HepG2 (cell line): ENCODE results near the gene SEC31B.

Experiments
- ARHGAP35 ChIP-seq: sonication (generic); formaldehyde crosslinking; IDR thresholded peaks from 2 replicates; pipeline ENCODE4 v1.9.0; 2022; ENCODE audit warnings: mild to moderate bottlenecking, inconsistent platforms, moderate library complexity, missing genetic modification reagents, borderline replicate concordance
- ARID2 ChIP-seq: sonication (generic); formaldehyde crosslinking; IDR thresholded peaks from 2 replicates; pipeline ENCODE4 v1.8.1; 2022; ENCODE audit warnings: mild to moderate bottlenecking, missing genetic modification reagents, borderline replicate concordance
- BRF2 ChIP-seq: sonication (generic); formaldehyde crosslinking; IDR thresholded peaks from 2 replicates; pipeline ENCODE4 v1.8.1; 2022; ENCODE audit warnings: mild to moderate bottlenecking, missing genetic modification reagents
- EP300 ChIP-seq, 3 experiments: sonication (generic) in 1 of 3; formaldehyde crosslinking in 1 of 3; IDR thresholded peaks; 2 replicates each; pipeline versions ENCODE4 v1.5.1 to v1.6.1; 2011 to 2020; ENCODE audit warnings: low read depth in 2 of 3, low read length in 2 of 3, borderline replicate concordance in 1 of 3, improper control_type of control experiment in 1 of 3, mild to moderate bottlenecking in 1 of 3, missing genetic modification reagents in 1 of 3, moderate library complexity in 1 of 3
- GABPB1 ChIP-seq: IDR thresholded peaks from 2 replicates; pipeline ENCODE4 v1.6.1; 2016; ENCODE audit warnings: mild to moderate bottlenecking, missing genetic modification reagents, moderate library complexity, missing compliant biosample characterization
- NONO ChIP-seq, 2 experiments: fragments of 450-650 bp in 1 of 2; sonication (generic) in 1 of 2; formaldehyde crosslinking in 1 of 2; IDR thresholded peaks in 1 of 2; conservative IDR thresholded peaks in 1 of 2; 2 replicates each; pipeline versions ENCODE4 v1.6.1 to v1.8.0; 2017 to 2022; ENCODE audit warnings: mild to moderate bottlenecking in 1 of 2, missing genetic modification reagents in 1 of 2, moderate library complexity in 1 of 2
- SNRNP70 ChIP-seq: fragments of 200-400 bp; formaldehyde crosslinking; IDR thresholded peaks from 2 replicates; pipeline ENCODE4 v1.6.1; 2017; ENCODE audit warnings: mild to moderate bottlenecking, low read depth, low read length, moderate library complexity
- THRA ChIP-seq: sonication (generic); formaldehyde crosslinking; IDR thresholded peaks from 2 replicates; pipeline ENCODE4 v1.4.0; 2020; ENCODE audit warnings: missing genetic modification reagents, borderline replicate concordance
- YY1 ChIP-seq: IDR thresholded peaks from 2 replicates; pipeline ENCODE4 v1.6.1; 2011; ENCODE audit warnings: low read length, low read depth, moderate library complexity, mild to moderate bottlenecking; ENCODE audit not compliant: insufficient read depth, insufficient replicate concordance
- ZBTB49 ChIP-seq: sonication (generic); formaldehyde crosslinking; IDR thresholded peaks from 2 replicates; pipeline ENCODE4 v1.4.0; 2020; ENCODE audit warnings: missing genetic modification reagents, borderline replicate concordance
- ZNF576 ChIP-seq: sonication (generic); formaldehyde crosslinking; IDR thresholded peaks from 2 replicates; pipeline ENCODE4 v1.4.0; 2020; ENCODE audit warnings: mild to moderate bottlenecking, missing genetic modification reagents
- ZNF589 ChIP-seq: sonication (generic); formaldehyde crosslinking; conservative IDR thresholded peaks from 2 replicates; pipeline ENCODE4 v1.8.0; 2022; ENCODE audit warnings: mild to moderate bottlenecking, moderate library complexity, missing genetic modification reagents
- ZNF749 ChIP-seq: sonication (generic); formaldehyde crosslinking; IDR thresholded peaks from 2 replicates; pipeline ENCODE4 v1.8.0; 2022; ENCODE audit warnings: mild to moderate bottlenecking, missing genetic modification reagents, moderate library complexity, borderline replicate concordance
- ZSCAN25 ChIP-seq: sonication (generic); formaldehyde crosslinking; IDR thresholded peaks from 2 replicates; pipeline ENCODE4 v1.8.0; 2022; ENCODE audit warnings: mild to moderate bottlenecking, missing genetic modification reagents

- no peak for TF ChIP-seq ARHGAP35 (CRISPR knock-in tag)
- TF ChIP-seq BRF2 (CRISPR knock-in tag), result no peak
- TF ChIP-seq ZSCAN25 (CRISPR knock-in tag), result no peak
- TF ChIP-seq ZNF749 (CRISPR knock-in tag), result no peak
- TF ChIP-seq YY1, result no peak
- no peak for TF ChIP-seq ZNF589 (CRISPR knock-in tag)
- no peak for TF ChIP-seq SNRNP70
- no peak for TF ChIP-seq EP300 (IDR thresholded peaks at IDR 0.05; ENCODE audit: low read depth in 2 of 2, low read length in 2 of 2)
- TF ChIP-seq EP300 (CRISPR knock-in tag; IDR thresholded peaks at IDR 0.05; ENCODE audit: borderline replicate concordance), result no peak
- no peak for TF ChIP-seq ZBTB49 (CRISPR knock-in tag)
- TF ChIP-seq NONO (IDR thresholded peaks at IDR 0.05), result no peak
- no peak for TF ChIP-seq NONO (CRISPR knock-in tag; conservative IDR thresholded peaks at IDR 0.05)
- TF ChIP-seq GABPB1 (CRISPR knock-in tag), result no peak
- no peak for TF ChIP-seq ZNF576 (CRISPR knock-in tag)
- TF ChIP-seq THRA (CRISPR knock-in tag), result no peak
- TF ChIP-seq ARID2, result no peak
Measured at GRCh38 chr10:100522945-100523344, 3.3 kb upstream of the SEC31B start.
